ENCODE results near the gene DIAPH1. TPM values are rescaled to one million over a fixed set of nuclear protein-coding genes. Genes with fewer than 3 reads are reported as not detected.

Gene DIAPH1
- total RNA-seq, 1 experiment from 2014 or later, result 117 TPM

DNA sequence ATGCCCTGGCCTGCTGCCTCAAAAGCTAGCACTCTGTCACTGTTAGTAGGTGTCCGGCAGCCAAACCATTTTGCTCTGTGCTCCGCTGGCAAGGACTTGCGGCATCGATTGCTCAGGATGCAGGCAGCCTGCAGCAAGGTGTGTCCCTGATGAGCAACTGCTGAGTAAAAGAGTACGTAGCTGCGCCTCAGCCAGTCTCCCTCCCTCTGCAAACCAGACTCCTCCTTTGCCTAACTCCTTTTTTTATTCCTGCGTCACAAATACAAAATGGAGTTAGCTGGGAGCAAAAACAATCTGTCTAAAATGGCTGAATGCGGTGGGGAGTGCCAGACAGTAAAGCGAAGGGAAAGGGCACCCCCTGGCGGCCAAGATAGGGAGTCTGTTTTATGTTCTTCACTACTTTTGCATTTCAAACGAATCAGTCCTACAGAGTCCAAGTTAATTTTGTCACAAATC lies 61.1 kb downstream of the DIAPH1 start:
- Mint-ChIP-seq H3K4me1 (peaks cover 33 to 34% of the 10 kb centered on the region in 2 experiments), H3K36me3 (ENCODE audit: insufficient read depth in 1 of 3, low read depth in 3 of 3) (peaks cover 11 to 25% (median 13%) of the 10 kb centered on the region in 3 experiments; a peak in 5 of 7 replicates), H3K27ac (peak overlapping the region; percentile 99), H3K27me3 (ENCODE audit: low read depth) (no peaks in the 10 kb centered on the region), H3K4me3 (peak overlapping the region; percentile 33 to 48), H3K9me3 (no peaks in the 10 kb centered on the region; a peak in 1 of 5 replicates)
- Histone ChIP-seq H3K4me1 (ENCODE audit: insufficient read depth, low read length) (peaks cover 6% of the 10 kb centered on the region; the same call in 1 of the 2 replicates), H3K23me2 (ENCODE audit: insufficient read length, low read depth, low read length, poor library complexity, severe bottlenecking) (peaks cover 3% of the 10 kb centered on the region), H3K18ac (ENCODE audit: insufficient read length, low read depth, low read length) (peak overlapping the region; percentile 96), H3K56ac (ENCODE audit: insufficient read length, low read depth, low read length) (no peak overlapping the region), H2AK5ac (ENCODE audit: insufficient read length, low read length) (no peak overlapping the region), H3T11ph (ENCODE audit: low read length) (peak overlapping the region; percentile 30), H4K5ac (ENCODE audit: insufficient read length, low read depth, low read length) (peak overlapping the region; percentile 56), H2BK15ac (ENCODE audit: low read depth, low read length) (no peak overlapping the region), H2BK5ac (ENCODE audit: insufficient read length, low read length) (no peak overlapping the region), H3K27ac (ENCODE audit: insufficient read length, low read depth, low read length) (peak overlapping the region; percentile 43), H2BK20ac (ENCODE audit: low read depth, low read length, poor library complexity, severe bottlenecking) (no peak overlapping the region), H2BK120ac (ENCODE audit: low read depth, low read length, poor library complexity, severe bottlenecking) (no peak overlapping the region), H2BK12ac (ENCODE audit: insufficient read length, low read depth, low read length) (no peak overlapping the region), H3K9ac (ENCODE audit: extremely low read depth, insufficient read length, low read length) (peak overlapping the region; percentile 61), H3K4me2 (ENCODE audit: insufficient read depth, insufficient read length, low read length) (peak overlapping the region; percentile 3), H3K14ac (ENCODE audit: insufficient read depth, low read length) (peak overlapping the region; percentile 92), H4K91ac (ENCODE audit: insufficient read length, low read depth, low read length) (no peak overlapping the region), H4K8ac (replicated peaks; ENCODE audit: insufficient read length, low read depth, low read length) (no peak overlapping the region), H2AFZ (ENCODE audit: low read length) (no peak overlapping the region), H3K79me1 (ENCODE audit: insufficient read depth, low read depth, low read length, poor library complexity, severe bottlenecking) (no peaks in the 10 kb centered on the region), H3K27me3 (ENCODE audit: insufficient read depth, low read length) (no peaks in the 10 kb centered on the region), H3K9me3 (ENCODE audit: control insufficient read depth, low read depth, low read length) (no peaks in the 10 kb centered on the region), H3K23ac (ENCODE audit: insufficient read length, low read depth, low read length) (no peak overlapping the region), H3K79me2 (ENCODE audit: insufficient read depth, low read length) (no peaks in the 10 kb centered on the region), H3K4ac (ENCODE audit: low read depth, low read length) (no peak overlapping the region), H4K20me1 (ENCODE audit: control insufficient read depth, insufficient read depth, insufficient read length) (no peaks in the 10 kb centered on the region)
- DNase-seq, result peak; percentile 85
- peak; percentile 96 for TF ChIP-seq CTCF (conservative IDR thresholded peaks at IDR 0.05)
- WGBS (ENCODE audit: extremely low coverage, insufficient read length, low lambda C conversion rate), result no CpG with 5 or more reads among the region's 11 CpGs

All from H9 (cell line).